HEK293 (cell line): ENCODE measurements around the gene ZNF787.

Experiments used
- CTCF ChIA-PET: fragments of 350-600 bp; formaldehyde crosslinking; extraction: SDS; loops from one replicate; lab custom pipeline; 2021; ENCODE audit warnings: antibody characterized with exemption; lab: Yijun Ruan, JAX
- POLR2A ChIA-PET: fragments of 300-600 bp; formaldehyde crosslinking; extraction: SDS; loops from one replicate; lab custom pipeline; 2020; ENCODE audit warnings: antibody characterized with exemption, inconsistent platforms; lab: Yijun Ruan, JAX
- H3K27ac ChIP-seq: fragments of 200-500 bp; sonication (Bioruptor generic); 2 replicates; pipeline ENCODE4 v1.5.1; 2014; ENCODE audit warnings: low read depth, low read length, control low read depth, inconsistent platforms; ENCODE audit errors: extremely low read depth
- H3K36me3 ChIP-seq, 2 experiments: fragments of 200-500 bp in 1 of 2; sonication (Bioruptor generic) in 1 of 2; 1 replicate in 1 of 2; 2 replicates in 1 of 2; pipeline ENCODE4 v1.5.1; 2014 to 2017; ENCODE audit warnings: inconsistent platforms in 2 of 2, low read length in 2 of 2; ENCODE audit not compliant: control insufficient read depth in 2 of 2, insufficient read depth in 1 of 2
- H3K4me1 ChIP-seq: fragments of 200-500 bp; sonication (Bioruptor generic); 2 replicates; pipeline ENCODE4 v1.5.1; 2014; ENCODE audit warnings: mild to moderate bottlenecking, low read length, inconsistent platforms; ENCODE audit not compliant: control insufficient read depth, insufficient read depth
- H3K4me3 ChIP-seq: 2 replicates; pipeline ENCODE4 v1.5.1; 2011; ENCODE audit warnings: low read depth, mild to moderate bottlenecking, control low read depth, low read length, moderate library complexity
- H3K9me3 ChIP-seq: fragments of 200-500 bp; sonication (Bioruptor generic); 2 replicates; pipeline ENCODE4 v1.5.1; 2014; ENCODE audit warnings: low read depth, low read length, inconsistent platforms; ENCODE audit not compliant: control insufficient read depth, insufficient read depth
- BCL11A ChIP-seq: fragments of 450-650 bp; formaldehyde crosslinking; IDR thresholded peaks from 2 replicates; pipeline ENCODE4 v1.5.1; 2016; ENCODE audit warnings: low read depth, missing biosample characterization, missing genetic modification characterization
- EGR2 ChIP-seq: fragments of 450-650 bp; formaldehyde crosslinking; IDR thresholded peaks from 2 replicates; pipeline ENCODE4 v1.5.1; 2016; ENCODE audit warnings: low read depth, missing biosample characterization, missing genetic modification characterization
- GLIS1 ChIP-seq: fragments of 450-650 bp; formaldehyde crosslinking; IDR thresholded peaks from 2 replicates; pipeline ENCODE4 v1.5.1; 2016; ENCODE audit warnings: missing biosample characterization, missing genetic modification characterization
- HOXA7 ChIP-seq: sonication (generic); formaldehyde crosslinking; IDR thresholded peaks from 2 replicates; pipeline ENCODE4 v1.8.1; 2022; ENCODE audit warnings: missing genetic modification reagents, borderline replicate concordance
- HOXC10 ChIP-seq: sonication (generic); formaldehyde crosslinking; IDR thresholded peaks from 2 replicates; pipeline ENCODE4 v1.8.1; 2023; ENCODE audit warnings: mild to moderate bottlenecking, missing genetic modification reagents
- KLF1 ChIP-seq: fragments of 450-650 bp; formaldehyde crosslinking; IDR thresholded peaks from 2 replicates; pipeline ENCODE4 v1.5.1; 2016; ENCODE audit warnings: missing biosample characterization, missing genetic modification characterization
- KLF8 ChIP-seq: fragments of 450-650 bp; formaldehyde crosslinking; IDR thresholded peaks from 2 replicates; pipeline ENCODE4 v1.5.1; 2016; ENCODE audit warnings: missing biosample characterization, missing genetic modification characterization
- TCF7L2 ChIP-seq: IDR thresholded peaks from 2 replicates; pipeline ENCODE4 v1.6.1; 2011; ENCODE audit warnings: low read depth, mild to moderate bottlenecking, inconsistent platforms, low read length, moderate library complexity, borderline replicate concordance
- YY2 ChIP-seq: fragments of 450-650 bp; formaldehyde crosslinking; IDR thresholded peaks from 2 replicates; pipeline ENCODE4 v1.5.1; 2016; ENCODE audit warnings: missing biosample characterization, missing genetic modification characterization
- ZBTB21 ChIP-seq: fragments of 450-650 bp; formaldehyde crosslinking; IDR thresholded peaks from 2 replicates; pipeline ENCODE4 v1.5.1; 2017; ENCODE audit warnings: missing biosample characterization, missing genetic modification characterization
- ZFHX2 ChIP-seq: fragments of 450-650 bp; formaldehyde crosslinking; conservative IDR thresholded peaks from 2 replicates; pipeline ENCODE4 v1.5.1; 2016; ENCODE audit warnings: missing biosample characterization, missing genetic modification characterization
- ZIC2 ChIP-seq: fragments of 450-650 bp; formaldehyde crosslinking; IDR thresholded peaks from 2 replicates; pipeline ENCODE4 v1.5.1; 2016; ENCODE audit warnings: missing biosample characterization, missing genetic modification characterization
- ZNF10 ChIP-seq: fragments of 450-650 bp; formaldehyde crosslinking; IDR thresholded peaks from 2 replicates; pipeline ENCODE4 v1.5.1; 2017; ENCODE audit warnings: missing biosample characterization, missing genetic modification characterization
- ZNF169 ChIP-seq: fragments of 450-650 bp; formaldehyde crosslinking; IDR thresholded peaks from 2 replicates; pipeline ENCODE4 v1.5.1; 2016; ENCODE audit warnings: missing biosample characterization, missing genetic modification characterization
- ZNF660 ChIP-seq: fragments of 450-650 bp; IDR thresholded peaks from 2 replicates; pipeline ENCODE4 v1.5.1; 2018; ENCODE audit warnings: missing biosample characterization, mild to moderate bottlenecking, missing genetic modification characterization
- ZNF768 ChIP-seq: fragments of 450-650 bp; formaldehyde crosslinking; IDR thresholded peaks from 2 replicates; pipeline ENCODE4 v1.5.1; 2018; ENCODE audit warnings: missing biosample characterization, mild to moderate bottlenecking, missing genetic modification characterization
- ZNF843 ChIP-seq: fragments of 450-650 bp; formaldehyde crosslinking; IDR thresholded peaks from 2 replicates; pipeline ENCODE4 v1.5.1; 2016; ENCODE audit warnings: missing biosample characterization, missing genetic modification characterization
- ZSCAN16 ChIP-seq: fragments of 450-650 bp; formaldehyde crosslinking; IDR thresholded peaks from 2 replicates; pipeline ENCODE4 v1.5.1; 2016; ENCODE audit warnings: missing biosample characterization, missing genetic modification characterization
- ZXDB ChIP-seq: fragments of 450-650 bp; formaldehyde crosslinking; IDR thresholded peaks from 2 replicates; pipeline ENCODE4 v1.5.1; 2016; ENCODE audit warnings: missing biosample characterization, missing genetic modification characterization
- TF ChIP-seq, protein P1 (sequence below): fragments of 450-650 bp; formaldehyde crosslinking; IDR thresholded peaks from 2 replicates; pipeline ENCODE4 v1.5.1; 2017; ENCODE audit warnings: missing biosample characterization, missing genetic modification characterization
- TF ChIP-seq, protein P2 (sequence below): fragments of 450-650 bp; formaldehyde crosslinking; IDR thresholded peaks from 2 replicates; pipeline ENCODE4 v1.5.1; 2016; ENCODE audit warnings: missing biosample characterization, missing genetic modification characterization
- TF ChIP-seq, protein P3 (sequence below): fragments of 450-650 bp; formaldehyde crosslinking; conservative IDR thresholded peaks from 2 replicates; pipeline ENCODE4 v1.5.1; 2016; ENCODE audit warnings: low read depth, missing biosample characterization, missing genetic modification characterization
- TF ChIP-seq, protein P4 (sequence below): fragments of 450-650 bp; formaldehyde crosslinking; IDR thresholded peaks from 2 replicates; pipeline ENCODE4 v1.5.1; 2016; ENCODE audit warnings: missing biosample characterization, missing genetic modification characterization
- TF ChIP-seq, protein P5 (sequence below): fragments of 450-650 bp; IDR thresholded peaks from 2 replicates; pipeline ENCODE4 v1.5.1; 2018; ENCODE audit warnings: missing biosample characterization, mild to moderate bottlenecking, missing genetic modification characterization

Gene ZNF787

DNA sequence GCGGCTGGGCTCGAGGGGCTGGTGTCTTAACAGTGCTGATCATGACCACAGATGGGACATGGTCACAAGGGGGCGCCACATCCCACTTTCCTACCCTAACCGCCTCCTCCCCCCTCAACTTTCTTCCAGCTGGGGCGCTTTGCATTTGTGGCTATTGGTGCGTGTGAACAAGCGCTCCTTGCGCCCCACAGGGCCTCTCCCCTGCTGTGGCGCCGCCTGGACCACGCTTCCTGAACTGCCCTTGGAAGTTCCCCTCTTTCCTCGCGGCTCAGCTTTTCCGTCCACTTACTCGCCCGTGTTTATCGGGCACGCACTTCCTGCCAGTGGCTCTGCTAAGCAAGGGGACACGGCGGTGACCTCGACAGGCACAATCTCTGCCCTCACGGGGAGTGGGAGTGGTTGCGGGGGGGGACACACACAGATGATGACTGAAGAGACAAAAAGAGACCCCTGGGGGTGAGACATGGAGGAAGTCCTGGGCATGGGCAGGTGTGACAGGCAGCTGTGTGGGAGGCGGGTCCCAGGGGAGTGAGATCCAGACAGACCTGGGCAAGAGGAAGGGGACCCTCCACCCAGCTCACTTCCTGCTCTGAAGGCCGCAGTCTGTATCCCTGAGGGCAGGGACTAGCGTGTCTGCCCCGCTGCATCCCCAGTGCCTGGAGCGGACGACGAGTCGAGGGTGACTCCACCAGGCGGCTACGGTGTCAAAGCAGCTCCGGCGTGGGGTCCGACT lies 40.3 kb downstream of the ZNF787 start:
- Histone ChIP-seq H3K4me1 (peaks cover 3% of the 10 kb centered on the region; the same call in 1 of the 2 replicates), H3K4me3 (peak overlapping the region; percentile 28), H3K27ac (no peak overlapping the region), H3K36me3 (peaks cover 0 to 4% of the 10 kb centered on the region in 2 experiments; a peak in 1 of 3 replicates), H3K9me3 (no peaks in the 10 kb centered on the region)
- ChIA-PET CTCF (interaction anchor here (0.6 to 4.9 kb wide), 26 partner anchors 9 to 1458 kb away, joined by 3 to 42 read pairs (median 4); no protein-coding TSS in a partner anchor), POLR2A (interaction anchor here (0.5 to 0.6 kb wide), 3 partner anchors 26 to 243 kb away, joined by 3 to 6 read pairs (median 4); no protein-coding TSS in a partner anchor)
- TF ChIP-seq ZNF169 (tag by site-specific recombination) (no peak), HOXC10 (no peak), ZIC2 (peak; percentile 92), ZNF843 (tag by site-specific recombination) (no peak), TCF7L2 (no peak), ZNF10 (tag by site-specific recombination) (0 out of 2 replicates have a peak, but pooled peaks have one; percentile 20), ZFHX2 (tag by site-specific recombination) (peak; percentile 52), ZNF660 (tag by site-specific recombination) (peak; percentile 43), YY2 (no peak), BCL11A (tag by site-specific recombination) (peak; percentile 61; the same call in 1 of the 2 replicates), HOXA7 (CRISPR knock-in tag) (no peak), ZSCAN16 (tag by site-specific recombination) (no peak), ZNF768 (peak; percentile 50; the same call in 1 of the 2 replicates), EGR2 (tag by site-specific recombination) (peak; percentile 44; the same call in 1 of the 2 replicates), ZXDB (tag by site-specific recombination) (no peak), KLF8 (tag by site-specific recombination) (peak; percentile 36; the same call in 1 of the 2 replicates), ZBTB21 (tag by site-specific recombination) (no peak), GLIS1 (tag by site-specific recombination) (peak; percentile 96), KLF1 (tag by site-specific recombination) (no peak)
- TF ChIP-seq, protein P1, sequence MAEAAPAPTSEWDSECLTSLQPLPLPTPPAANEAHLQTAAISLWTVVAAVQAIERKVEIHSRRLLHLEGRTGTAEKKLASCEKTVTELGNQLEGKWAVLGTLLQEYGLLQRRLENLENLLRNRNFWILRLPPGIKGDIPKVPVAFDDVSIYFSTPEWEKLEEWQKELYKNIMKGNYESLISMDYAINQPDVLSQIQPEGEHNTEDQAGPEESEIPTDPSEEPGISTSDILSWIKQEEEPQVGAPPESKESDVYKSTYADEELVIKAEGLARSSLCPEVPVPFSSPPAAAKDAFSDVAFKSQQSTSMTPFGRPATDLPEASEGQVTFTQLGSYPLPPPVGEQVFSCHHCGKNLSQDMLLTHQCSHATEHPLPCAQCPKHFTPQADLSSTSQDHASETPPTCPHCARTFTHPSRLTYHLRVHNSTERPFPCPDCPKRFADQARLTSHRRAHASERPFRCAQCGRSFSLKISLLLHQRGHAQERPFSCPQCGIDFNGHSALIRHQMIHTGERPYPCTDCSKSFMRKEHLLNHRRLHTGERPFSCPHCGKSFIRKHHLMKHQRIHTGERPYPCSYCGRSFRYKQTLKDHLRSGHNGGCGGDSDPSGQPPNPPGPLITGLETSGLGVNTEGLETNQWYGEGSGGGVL (tag by site-specific recombination): 0 out of 2 replicates have a peak, but pooled peaks have one; percentile 31
- TF ChIP-seq, protein P2, sequence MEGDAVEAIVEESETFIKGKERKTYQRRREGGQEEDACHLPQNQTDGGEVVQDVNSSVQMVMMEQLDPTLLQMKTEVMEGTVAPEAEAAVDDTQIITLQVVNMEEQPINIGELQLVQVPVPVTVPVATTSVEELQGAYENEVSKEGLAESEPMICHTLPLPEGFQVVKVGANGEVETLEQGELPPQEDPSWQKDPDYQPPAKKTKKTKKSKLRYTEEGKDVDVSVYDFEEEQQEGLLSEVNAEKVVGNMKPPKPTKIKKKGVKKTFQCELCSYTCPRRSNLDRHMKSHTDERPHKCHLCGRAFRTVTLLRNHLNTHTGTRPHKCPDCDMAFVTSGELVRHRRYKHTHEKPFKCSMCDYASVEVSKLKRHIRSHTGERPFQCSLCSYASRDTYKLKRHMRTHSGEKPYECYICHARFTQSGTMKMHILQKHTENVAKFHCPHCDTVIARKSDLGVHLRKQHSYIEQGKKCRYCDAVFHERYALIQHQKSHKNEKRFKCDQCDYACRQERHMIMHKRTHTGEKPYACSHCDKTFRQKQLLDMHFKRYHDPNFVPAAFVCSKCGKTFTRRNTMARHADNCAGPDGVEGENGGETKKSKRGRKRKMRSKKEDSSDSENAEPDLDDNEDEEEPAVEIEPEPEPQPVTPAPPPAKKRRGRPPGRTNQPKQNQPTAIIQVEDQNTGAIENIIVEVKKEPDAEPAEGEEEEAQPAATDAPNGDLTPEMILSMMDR (tag by site-specific recombination): peak; percentile 18; the same call in 1 of the 2 replicates
- TF ChIP-seq, protein P3, sequence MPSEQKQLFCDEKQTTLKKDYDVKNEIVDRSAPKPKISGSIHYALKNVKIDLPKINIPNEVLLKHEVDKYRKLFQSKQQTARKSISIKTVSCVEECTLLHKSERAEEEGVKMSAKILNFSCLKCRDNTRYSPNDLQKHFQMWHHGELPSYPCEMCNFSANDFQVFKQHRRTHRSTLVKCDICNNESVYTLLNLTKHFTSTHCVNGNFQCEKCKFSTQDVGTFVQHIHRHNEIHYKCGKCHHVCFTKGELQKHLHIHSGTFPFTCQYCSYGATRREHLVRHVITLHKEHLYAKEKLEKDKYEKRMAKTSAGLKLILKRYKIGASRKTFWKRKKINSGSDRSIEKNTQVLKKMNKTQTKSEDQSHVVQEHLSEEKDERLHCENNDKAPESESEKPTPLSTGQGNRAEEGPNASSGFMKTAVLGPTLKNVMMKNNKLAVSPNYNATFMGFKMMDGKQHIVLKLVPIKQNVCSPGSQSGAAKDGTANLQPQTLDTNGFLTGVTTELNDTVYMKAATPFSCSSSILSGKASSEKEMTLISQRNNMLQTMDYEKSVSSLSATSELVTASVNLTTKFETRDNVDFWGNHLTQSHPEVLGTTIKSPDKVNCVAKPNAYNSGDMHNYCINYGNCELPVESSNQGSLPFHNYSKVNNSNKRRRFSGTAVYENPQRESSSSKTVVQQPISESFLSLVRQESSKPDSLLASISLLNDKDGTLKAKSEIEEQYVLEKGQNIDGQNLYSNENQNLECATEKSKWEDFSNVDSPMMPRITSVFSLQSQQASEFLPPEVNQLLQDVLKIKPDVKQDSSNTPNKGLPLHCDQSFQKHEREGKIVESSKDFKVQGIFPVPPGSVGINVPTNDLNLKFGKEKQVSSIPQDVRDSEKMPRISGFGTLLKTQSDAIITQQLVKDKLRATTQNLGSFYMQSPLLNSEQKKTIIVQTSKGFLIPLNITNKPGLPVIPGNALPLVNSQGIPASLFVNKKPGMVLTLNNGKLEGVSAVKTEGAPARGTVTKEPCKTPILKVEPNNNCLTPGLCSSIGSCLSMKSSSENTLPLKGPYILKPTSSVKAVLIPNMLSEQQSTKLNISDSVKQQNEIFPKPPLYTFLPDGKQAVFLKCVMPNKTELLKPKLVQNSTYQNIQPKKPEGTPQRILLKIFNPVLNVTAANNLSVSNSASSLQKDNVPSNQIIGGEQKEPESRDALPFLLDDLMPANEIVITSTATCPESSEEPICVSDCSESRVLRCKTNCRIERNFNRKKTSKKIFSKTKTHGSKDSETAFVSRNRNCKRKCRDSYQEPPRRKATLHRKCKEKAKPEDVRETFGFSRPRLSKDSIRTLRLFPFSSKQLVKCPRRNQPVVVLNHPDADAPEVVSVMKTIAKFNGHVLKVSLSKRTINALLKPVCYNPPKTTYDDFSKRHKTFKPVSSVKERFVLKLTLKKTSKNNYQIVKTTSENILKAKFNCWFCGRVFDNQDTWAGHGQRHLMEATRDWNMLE: no peak
- TF ChIP-seq, protein P4, sequence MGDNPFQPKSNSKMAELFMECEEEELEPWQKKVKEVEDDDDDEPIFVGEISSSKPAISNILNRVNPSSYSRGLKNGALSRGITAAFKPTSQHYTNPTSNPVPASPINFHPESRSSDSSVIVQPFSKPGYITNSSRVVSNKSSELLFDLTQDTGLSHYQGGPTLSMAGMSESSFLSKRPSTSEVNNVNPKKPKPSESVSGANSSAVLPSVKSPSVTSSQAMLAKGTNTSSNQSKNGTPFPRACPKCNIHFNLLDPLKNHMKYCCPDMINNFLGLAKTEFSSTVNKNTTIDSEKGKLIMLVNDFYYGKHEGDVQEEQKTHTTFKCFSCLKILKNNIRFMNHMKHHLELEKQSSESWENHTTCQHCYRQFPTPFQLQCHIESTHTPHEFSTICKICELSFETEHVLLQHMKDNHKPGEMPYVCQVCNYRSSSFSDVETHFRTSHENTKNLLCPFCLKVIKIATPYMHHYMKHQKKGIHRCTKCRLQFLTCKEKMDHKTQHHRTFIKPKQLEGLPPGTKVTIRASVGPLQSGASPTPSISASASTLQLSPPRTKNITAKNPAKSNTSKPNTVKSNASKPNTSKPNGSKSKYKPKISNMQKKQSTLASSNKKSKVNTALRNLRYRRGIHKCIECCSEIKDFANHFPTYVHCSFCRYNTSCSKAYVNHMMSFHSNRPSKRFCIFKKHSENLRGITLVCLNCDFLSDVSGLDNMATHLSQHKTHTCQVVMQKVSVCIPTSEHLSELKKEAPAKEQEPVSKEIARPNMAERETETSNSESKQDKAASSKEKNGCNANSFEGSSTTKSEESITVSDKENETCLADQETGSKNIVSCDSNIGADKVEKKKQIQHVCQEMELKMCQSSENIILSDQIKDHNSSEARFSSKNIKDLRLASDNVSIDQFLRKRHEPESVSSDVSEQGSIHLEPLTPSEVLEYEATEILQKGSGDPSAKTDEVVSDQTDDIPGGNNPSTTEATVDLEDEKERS: no peak
- TF ChIP-seq, protein P5, sequence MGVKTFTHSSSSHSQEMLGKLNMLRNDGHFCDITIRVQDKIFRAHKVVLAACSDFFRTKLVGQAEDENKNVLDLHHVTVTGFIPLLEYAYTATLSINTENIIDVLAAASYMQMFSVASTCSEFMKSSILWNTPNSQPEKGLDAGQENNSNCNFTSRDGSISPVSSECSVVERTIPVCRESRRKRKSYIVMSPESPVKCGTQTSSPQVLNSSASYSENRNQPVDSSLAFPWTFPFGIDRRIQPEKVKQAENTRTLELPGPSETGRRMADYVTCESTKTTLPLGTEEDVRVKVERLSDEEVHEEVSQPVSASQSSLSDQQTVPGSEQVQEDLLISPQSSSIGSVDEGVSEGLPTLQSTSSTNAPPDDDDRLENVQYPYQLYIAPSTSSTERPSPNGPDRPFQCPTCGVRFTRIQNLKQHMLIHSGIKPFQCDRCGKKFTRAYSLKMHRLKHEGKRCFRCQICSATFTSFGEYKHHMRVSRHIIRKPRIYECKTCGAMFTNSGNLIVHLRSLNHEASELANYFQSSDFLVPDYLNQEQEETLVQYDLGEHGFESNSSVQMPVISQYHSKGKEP (tag by site-specific recombination): peak; percentile 41; the same call in 1 of the 2 replicates
